ENCODE measurements around the gene CLIC1.
A peak's percentile ranks its signal among the peaks of the same experiment; 100 is the strongest.

CLIC1 gene

GRCh38 chr6:31768363-31769257, 32.3 kb upstream of the CLIC1 start:
- DNase-seq (ENCODE audit: low read depth in 2 of 2) = no peak

GRCh38 chr6:31767096-31767645, 30.8 kb upstream of the CLIC1 start:
- no peak for DNase-seq (ENCODE audit: low read depth in 2 of 2)

- DNase-seq (ENCODE audit: low read depth in 2 of 2) = no peak
Observed at GRCh38 chr6:31765910-31766794, 29.8 kb upstream of the CLIC1 start.

DNA sequence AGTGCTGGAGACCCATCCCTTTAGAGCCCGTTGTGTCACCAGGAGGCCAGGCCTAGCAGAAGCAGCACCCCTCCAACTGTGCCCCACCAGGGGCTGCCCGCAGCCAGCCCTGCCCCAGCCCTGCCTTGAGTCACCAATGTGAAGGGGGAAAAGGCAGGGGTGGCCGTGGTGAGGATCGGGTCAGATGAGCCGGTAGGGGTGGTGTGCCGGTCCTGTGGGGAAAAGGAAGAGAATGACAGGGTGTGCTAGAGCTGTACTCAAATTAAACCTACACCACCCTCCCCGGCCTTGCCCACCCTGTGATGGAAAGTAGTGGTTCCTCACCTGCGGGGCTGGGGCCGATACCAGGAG, 29.2 kb upstream of the CLIC1 start:
- DNase-seq (ENCODE audit: low read depth in 2 of 2) = no peak

DNA sequence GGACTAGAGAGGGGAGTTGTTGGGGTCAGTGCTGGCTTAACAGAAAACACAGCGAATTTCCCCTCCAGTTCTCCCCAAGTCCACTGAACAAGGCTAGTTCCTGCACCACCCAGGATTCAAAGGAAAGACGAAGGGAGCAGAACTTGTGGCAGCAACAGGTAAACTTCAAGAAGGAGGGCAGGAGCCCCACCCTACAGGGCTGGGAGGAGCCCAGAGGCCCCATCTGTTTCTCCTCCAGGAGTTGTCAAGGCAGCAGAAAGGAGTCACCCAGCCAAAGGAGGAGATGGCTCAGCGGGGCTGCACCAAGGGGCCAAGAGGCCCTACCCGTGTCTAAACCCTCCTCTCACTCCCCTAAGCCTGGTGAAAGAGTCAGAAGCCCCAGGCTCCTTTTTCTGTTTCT, 27.9 kb upstream of the CLIC1 start:
- no peak for DNase-seq (ENCODE audit: low read depth in 2 of 2)

DNA sequence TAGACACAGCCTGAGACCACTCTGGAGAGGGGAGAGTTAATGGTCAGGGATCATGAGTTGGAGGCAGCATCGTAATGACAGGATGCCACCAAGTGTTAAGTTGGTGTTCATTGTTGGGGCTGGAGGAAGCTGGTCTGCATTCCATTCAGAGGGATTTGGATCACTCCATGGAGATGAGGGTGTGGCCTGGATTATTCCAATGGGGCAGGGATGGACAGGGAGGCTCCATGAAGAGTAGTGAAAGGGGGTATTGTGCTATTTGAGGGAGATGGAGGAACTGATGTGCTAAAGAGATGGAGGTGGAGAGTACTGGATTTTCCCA, 27.2 kb upstream of the CLIC1 start:
- no peak for DNase-seq (ENCODE audit: low read depth in 2 of 2)

DNA sequence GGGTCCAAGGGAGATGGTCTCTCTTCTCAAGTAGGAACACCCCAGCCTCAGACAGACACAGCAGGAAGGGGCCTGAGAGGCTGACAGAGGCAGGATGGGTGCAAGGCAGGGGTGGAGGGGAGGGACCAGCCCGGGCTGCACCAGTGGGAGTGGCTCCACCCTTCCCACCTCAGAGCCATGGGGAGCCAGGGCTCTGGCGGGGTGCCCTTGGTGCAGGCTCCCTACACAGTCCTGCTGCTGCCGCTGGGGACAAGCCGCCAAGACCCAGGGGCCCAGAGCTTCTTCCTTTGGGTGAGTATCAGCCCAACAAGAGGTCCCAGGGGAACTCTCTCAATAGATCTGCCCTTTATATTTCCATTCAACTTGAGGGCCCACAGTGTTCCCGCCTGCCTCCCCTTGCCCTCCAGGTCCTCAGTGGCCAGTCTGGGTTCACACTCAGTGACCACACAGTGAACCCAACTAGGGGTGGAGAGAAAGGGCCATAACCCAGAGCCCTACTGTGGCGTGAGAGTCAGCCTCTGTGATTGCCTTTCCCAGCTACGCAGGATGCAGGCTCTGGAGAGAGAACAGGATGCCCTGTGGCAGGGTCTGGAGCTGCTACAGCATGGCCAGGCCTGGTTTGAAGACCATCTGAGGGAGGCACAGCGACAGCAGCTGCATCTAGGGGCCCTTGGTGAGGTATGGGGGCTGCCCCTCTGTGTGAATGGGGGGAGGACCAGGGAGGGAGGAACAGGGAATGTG, 26.7 kb upstream of the CLIC1 start:
- no peak for DNase-seq (ENCODE audit: low read depth in 2 of 2)

DNA sequence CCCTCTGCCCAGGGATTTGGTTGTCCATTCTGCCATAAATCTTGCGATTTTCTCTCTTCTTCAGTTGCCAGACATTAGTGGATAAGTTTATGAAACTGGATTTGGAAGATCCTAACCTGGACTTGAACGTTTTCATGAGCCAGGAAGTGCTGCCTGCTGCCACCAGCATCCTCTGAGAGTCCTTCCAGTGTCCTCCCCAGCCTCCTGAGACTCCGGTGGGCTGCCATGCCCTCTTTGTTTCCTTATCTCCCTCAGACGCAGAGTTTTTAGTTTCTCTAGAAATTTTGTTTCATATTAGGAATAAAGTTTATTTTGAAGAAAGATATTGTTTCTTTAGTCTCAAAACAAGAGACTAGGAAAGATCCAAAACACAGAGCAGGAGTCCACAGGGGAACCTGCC, 26.0 kb upstream of the CLIC1 start, which contains the start of gene SAPCD1:
TSS of gene SAPCD1 (plus strand) at position 301 of the 400 bp plus-strand sequence. CDS start 399 bp downstream, outside the sequence.
- no peak for DNase-seq (ENCODE audit: low read depth in 2 of 2)

- DNase-seq (ENCODE audit: low read depth in 2 of 2) = no peak
Observed at GRCh38 chr6:31761343-31761742, 25.0 kb upstream of the CLIC1 start.

DNA sequence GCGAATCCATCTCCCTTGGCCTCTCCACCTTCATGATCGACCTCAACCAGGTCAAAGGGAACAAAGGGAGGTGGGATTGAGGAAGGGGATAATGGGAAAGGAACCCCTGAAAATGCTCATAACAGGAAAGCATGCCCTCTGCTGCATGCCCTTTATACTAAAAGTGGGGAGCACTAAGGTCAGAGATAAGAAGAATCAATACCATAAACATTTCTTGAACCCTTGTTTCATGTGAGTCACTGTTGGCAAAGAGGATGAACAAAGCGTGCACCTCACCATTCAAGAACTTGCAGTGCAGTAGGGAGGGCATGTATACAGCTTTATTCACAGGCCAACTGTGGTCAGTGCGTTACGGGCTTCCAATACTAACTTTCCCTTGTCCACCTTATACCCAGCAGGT, 24.5 kb upstream of the CLIC1 start:
- no peak for DNase-seq (ENCODE audit: low read depth in 2 of 2)

DNA sequence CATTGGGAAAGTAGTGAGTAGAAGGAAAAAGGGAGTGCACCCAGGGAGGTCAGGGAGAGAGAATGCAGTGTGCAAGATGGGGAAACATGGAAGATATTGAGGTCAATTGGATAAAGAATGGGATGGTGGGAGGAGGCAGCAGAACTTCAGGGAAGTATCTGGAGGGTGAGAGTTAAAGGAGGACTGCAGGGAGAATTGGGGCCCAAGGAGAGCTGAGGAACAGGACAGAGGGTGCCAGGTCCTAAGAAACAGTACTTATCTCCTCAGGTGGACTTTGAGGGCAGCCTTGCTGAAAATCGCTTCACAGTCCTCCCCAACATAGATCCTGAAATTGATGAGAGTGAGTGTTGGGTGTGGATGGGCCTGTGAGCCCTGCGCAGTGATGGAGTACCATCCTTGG, 22.0 kb upstream of the CLIC1 start:
- no peak for DNase-seq (ENCODE audit: low read depth in 2 of 2)

DNA sequence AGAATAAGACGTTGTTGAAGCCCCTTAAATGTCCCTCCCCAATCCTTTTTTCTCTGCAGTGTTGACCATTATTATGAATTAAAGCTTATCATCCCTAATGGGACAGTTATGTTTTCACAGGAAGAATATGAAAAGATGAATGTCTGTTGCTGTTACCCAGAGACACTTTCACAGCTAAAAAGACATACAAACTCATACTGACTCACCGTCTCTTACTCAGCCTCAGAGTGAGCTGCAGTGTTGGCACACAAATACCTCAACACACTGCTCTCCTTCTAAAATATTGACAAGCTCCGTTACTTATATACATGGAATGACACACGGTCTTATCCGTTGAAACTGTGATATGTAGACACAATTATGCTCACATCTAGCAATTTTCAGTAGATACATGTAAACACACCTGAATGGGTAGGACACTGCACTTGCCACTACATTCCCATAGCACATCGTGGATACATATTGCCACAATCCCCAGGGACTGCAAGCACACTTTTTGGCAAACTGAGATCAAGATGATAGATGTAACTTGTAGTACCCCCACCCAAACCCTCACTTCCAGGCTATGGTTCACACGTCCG, 16.5 kb upstream of the CLIC1 start:
- no peak for DNase-seq (ENCODE audit: low read depth in 2 of 2)

DNA sequence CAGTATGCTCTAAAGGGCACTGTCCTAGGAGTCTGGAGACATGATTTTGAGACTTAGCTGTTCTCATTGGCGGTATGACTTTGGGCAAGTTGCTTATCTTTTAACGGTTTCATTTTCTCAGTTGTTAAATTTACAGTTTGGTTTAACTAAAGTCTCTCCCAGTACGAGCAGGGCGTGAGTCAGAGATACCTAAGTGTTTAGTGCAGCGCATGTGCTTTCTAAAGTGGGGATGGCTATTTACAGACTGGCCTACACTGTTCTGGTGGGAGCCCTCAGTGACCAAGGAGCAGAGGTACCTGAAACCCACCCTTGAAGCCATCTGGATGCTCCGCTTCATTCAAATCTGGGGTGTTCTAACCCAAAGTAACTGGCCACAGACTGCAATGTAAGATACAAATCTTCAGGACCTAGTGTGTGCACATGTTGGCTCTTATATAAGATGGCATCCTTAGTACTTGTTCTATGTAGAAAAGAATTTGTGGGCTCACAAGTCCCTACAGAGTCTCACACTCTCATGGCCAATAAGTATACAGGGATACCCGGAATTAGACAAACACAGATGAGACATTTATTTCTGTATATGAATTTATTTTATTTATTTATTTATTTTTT, 14.2 kb upstream of the CLIC1 start:
- no peak for DNase-seq (ENCODE audit: low read depth in 2 of 2)

DNA sequence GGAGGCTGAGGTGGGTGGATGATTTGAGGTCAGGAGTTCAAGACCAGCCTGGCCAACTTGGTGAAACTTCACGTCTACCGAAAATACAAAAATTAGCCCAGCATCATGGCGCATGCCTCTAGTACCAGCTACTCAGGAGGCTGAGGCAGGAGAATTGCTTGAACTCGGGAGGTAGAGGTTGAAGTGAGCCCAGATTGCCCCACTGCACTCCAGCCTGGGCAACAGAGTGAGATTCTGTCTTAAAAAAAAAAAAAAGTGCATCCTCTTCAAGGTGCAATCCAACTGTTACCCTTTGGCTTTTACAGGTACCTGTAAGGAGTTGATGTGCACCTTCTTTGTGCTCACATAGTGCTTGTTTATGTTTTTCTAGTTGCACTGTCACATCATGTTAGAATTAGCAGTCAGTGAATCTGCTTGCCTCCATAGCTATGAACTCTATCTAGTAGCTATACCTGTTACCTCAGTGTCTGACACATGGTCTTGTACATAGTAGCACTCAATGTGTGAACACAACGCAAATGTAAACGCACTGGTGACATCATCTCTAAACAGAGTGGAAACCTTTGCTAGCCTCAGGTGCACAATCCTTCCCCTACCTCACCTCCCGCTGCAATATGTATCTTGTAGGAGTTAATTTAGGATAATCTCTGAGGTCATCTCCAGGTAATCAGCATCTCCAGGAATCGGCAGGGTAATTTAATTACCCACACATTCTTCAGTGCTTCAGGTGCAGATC, 13.1 kb upstream of the CLIC1 start:
- no peak for DNase-seq (ENCODE audit: low read depth in 2 of 2)

GRCh38 chr6:31744422-31744821, 8.1 kb upstream of the CLIC1 start:
- DNase-seq (ENCODE audit: low read depth in 2 of 2) = no peak

- DNase-seq (ENCODE audit: low read depth in 2 of 2) = no peak
Observed at GRCh38 chr6:31742894-31743293, 6.6 kb upstream of the CLIC1 start.

GRCh38 chr6:31741815-31742214, 5.5 kb upstream of the CLIC1 start:
- no peak for DNase-seq (ENCODE audit: low read depth in 2 of 2)

GRCh38 chr6:31740397-31741223, 4.3 kb upstream of the CLIC1 start:
- DNase-seq (ENCODE audit: low read depth in 2 of 2) = no peak

- peak; percentile 88 to 91 for DNase-seq (ENCODE audit: low read depth in 2 of 2)
Observed at GRCh38 chr6:31739639-31740396, 3.5 kb upstream of the CLIC1 start, which contains the start of gene MSH5. MSH5 (plus strand) TSS chr6:31740005; CDS start chr6:31740467, 462 bp downstream.

Measured in stimulated activated CD8-positive, alpha-beta memory T cell treated with anti-CD3 and anti-CD28 coated beads, Interleukin-15, amount 100 ng/mL, for 4 hours (primary cell).